Endothelial cell of umbilical vein (primary cell): ENCODE data around the gene PRKX. TPM values are rescaled to one million over a fixed set of nuclear protein-coding genes. Genes with fewer than 3 reads are reported as not detected.

Source experiments
- BruUV-seq: library from RNA; stranded (reverse); fragments of 400-500 nt; replicated peaks from 2 replicates; lab custom pipeline; 2021; lab: Mats Ljungman, UMichigan
- CTCF ChIA-PET: fragments of 300-600, 350-600 bp; sonication (Branson Sonifier 250); formaldehyde crosslinking; loops from one replicate; lab custom pipeline; 2021; ENCODE audit warnings: antibody characterized with exemption, inconsistent platforms; lab: Charles Lee
- POLR2A ChIA-PET: fragments of 300-600, 350-600 bp; sonication (Branson Sonifier 250); formaldehyde crosslinking; loops from one replicate; lab custom pipeline; 2021; ENCODE audit warnings: antibody characterized with exemption, inconsistent platforms; lab: Charles Lee
- DNase-seq: peaks from one replicate; pipeline ENCODE4 v3.0.0-alpha.2; 2011; ENCODE audit warnings: low read depth, low spot score
- FAIRE-seq: peaks from 2 replicates; lab custom pipeline; 2011; peaks lifted over from hg19 to GRCh38; lab: Jason Lieb, UNC
- H2AFZ ChIP-seq: 2 replicates; pipeline ENCODE4 v1.6.0; 2012; ENCODE audit warnings: low read depth, low read length, control low read depth, inconsistent platforms
- H3K27ac ChIP-seq: 2 replicates; pipeline ENCODE4 v1.5.1; 2011; ENCODE audit warnings: low read depth, mild to moderate bottlenecking, control low read depth, low read length, moderate library complexity; ENCODE audit not compliant: insufficient read depth
- H3K27me3 ChIP-seq, 2 experiments: 2 replicates each; pipeline versions ENCODE4 v1.6.0 to v1.6.1; 2011; ENCODE audit warnings: low read length in 2 of 2, mixed read lengths in 1 of 2; ENCODE audit not compliant: control insufficient read depth in 2 of 2, insufficient read depth in 2 of 2
- H3K36me3 ChIP-seq, 2 experiments: 2 replicates in 1 of 2; 3 replicates in 1 of 2; pipeline ENCODE4 v1.5.1; 2011; ENCODE audit warnings: low read length in 2 of 2, mild to moderate bottlenecking in 1 of 2, moderate library complexity in 1 of 2; ENCODE audit not compliant: control insufficient read depth in 2 of 2, insufficient read depth in 2 of 2; ENCODE audit errors: extremely low read depth in 1 of 2
- H3K4me1 ChIP-seq: 3 replicates; pipeline ENCODE4 v1.5.1; 2011; ENCODE audit warnings: mild to moderate bottlenecking, low read length; ENCODE audit not compliant: control insufficient read depth, insufficient read depth; ENCODE audit errors: extremely low read depth
- H3K4me2 ChIP-seq: 2 replicates; pipeline ENCODE4 v1.6.1; 2011; ENCODE audit warnings: low read length, control low read depth, mixed read lengths; ENCODE audit not compliant: insufficient read depth
- H3K4me3 ChIP-seq, 3 experiments: fragments of 200-600 bp in 1 of 3; sonication (generic), shearing (Covaris generic) in 1 of 3; replicated peaks in 1 of 3; 2 replicates each; pipeline ENCODE4 v1.5.1; 2011 to 2016; ENCODE audit warnings: control low read depth in 3 of 3, low read length in 3 of 3, mild to moderate bottlenecking in 2 of 3, inconsistent platforms in 1 of 3, low read depth in 1 of 3, moderate library complexity in 1 of 3; ENCODE audit not compliant: insufficient read depth in 1 of 3
- H3K79me2 ChIP-seq: 2 replicates; pipeline ENCODE4 v1.6.0; 2012; ENCODE audit warnings: low read length, inconsistent platforms; ENCODE audit not compliant: control insufficient read depth, insufficient read depth
- H3K9ac ChIP-seq: replicated peaks from 2 replicates; pipeline ENCODE3; 2011; ENCODE audit warnings: low read length, control low read depth; ENCODE audit not compliant: insufficient read depth; ENCODE audit errors: extremely low read depth
- H3K9me1 ChIP-seq: replicated peaks from 3 replicates; pipeline ENCODE4 v1.6.0; 2011; ENCODE audit warnings: mild to moderate bottlenecking, low read length; ENCODE audit not compliant: control insufficient read depth, insufficient read depth; ENCODE audit errors: extremely low read depth
- H3K9me3 ChIP-seq: replicated peaks from 2 replicates; pipeline ENCODE4 v1.5.1; 2012; ENCODE audit warnings: low read length, inconsistent platforms; ENCODE audit not compliant: control insufficient read depth, insufficient read depth
- H4K20me1 ChIP-seq: replicated peaks from 2 replicates; pipeline ENCODE3; 2011; ENCODE audit warnings: mild to moderate bottlenecking, low read length; ENCODE audit not compliant: control insufficient read depth, insufficient read depth; ENCODE audit errors: extremely low read depth
- CTCF ChIP-seq, 2 donors: IDR thresholded peaks; 1 replicate in 1 of 2; 2 replicates in 1 of 2; pipeline ENCODE4 v1.5.1; 2011; ENCODE audit warnings: low read length in 2 of 2, mild to moderate bottlenecking in 2 of 2, moderate library complexity in 2 of 2, control low read depth in 1 of 2, inconsistent platforms in 1 of 2, low read depth in 1 of 2; ENCODE audit not compliant: insufficient read depth in 1 of 2; ENCODE audit errors: extremely low read depth in 1 of 2
- EZH2 ChIP-seq: IDR thresholded peaks from 2 replicates; pipeline ENCODE4 v1.6.1; 2012; ENCODE audit warnings: borderline replicate concordance, low read depth, mild to moderate bottlenecking, moderate library complexity, low read length, inconsistent platforms; ENCODE audit not compliant: severe bottlenecking
- FOS ChIP-seq: IDR thresholded peaks from 2 replicates; pipeline ENCODE4 v1.6.1; 2011; ENCODE audit warnings: mild to moderate bottlenecking, low read length, moderate library complexity, borderline replicate concordance; ENCODE audit not compliant: insufficient read depth
- GATA2 ChIP-seq: IDR thresholded peaks from 2 replicates; pipeline ENCODE4 v1.7.0; 2011; ENCODE audit warnings: low read depth, mild to moderate bottlenecking, moderate library complexity, mixed read lengths, low read length; ENCODE audit not compliant: insufficient read length, insufficient read depth
- JUN ChIP-seq: IDR thresholded peaks from 2 replicates; pipeline ENCODE4 v1.6.1; 2011; ENCODE audit warnings: borderline replicate concordance, low read depth; ENCODE audit not compliant: insufficient read length, insufficient read depth
- MYC ChIP-seq: IDR thresholded peaks from one replicate; pipeline ENCODE4 v1.6.1; 2011; ENCODE audit warnings: mild to moderate bottlenecking, low read depth, low read length
- POLR2A ChIP-seq: IDR thresholded peaks from 2 replicates; pipeline ENCODE4 v1.6.1; 2012; ENCODE audit warnings: low read depth, mild to moderate bottlenecking, control low read depth, low read length
- POLR2AphosphoS5 ChIP-seq: IDR thresholded peaks from 2 replicates; pipeline ENCODE4 v1.6.1; 2012; ENCODE audit warnings: low read depth, mild to moderate bottlenecking, control low read depth, low read length, moderate library complexity; ENCODE audit not compliant: insufficient read depth
- dilution Hi-C: fragments of 300-500 bp; cut with MboI; formaldehyde crosslinking; loops from one replicate; pipeline ENCODE4 v1.15.0; 2019; ENCODE audit warnings: low sequenced_read_pairs; ENCODE audit not compliant: extremely low pct_ligation_motif_present
- intact Hi-C: fragments of 100-400 bp; cut with micrococcal nuclease; formaldehyde crosslinking; loops from one replicate; pipeline ENCODE4 v1.10.0; 2022
- polyA plus RNA-seq, 4 experiments: library from polyadenylated mRNA; depleted of rRNA in 3 of 4; stranded (reverse) in 3 of 4; unstranded in 1 of 4; fragments of >200 nt; gene quantifications; 2 replicates each; pipeline versions ENCODE4 v1.2.1 to v1.2.3, GENCODE V29; 2011 to 2012; ENCODE audit warnings: missing spikeins in 1 of 4
- total RNA-seq: library from RNA; stranded (reverse); gene quantifications from 2 replicates; pipeline ENCODE4 v1.2.3, GENCODE V29; 2021
- TF ChIP-seq, protein P1 (sequence below): IDR thresholded peaks from 2 replicates; pipeline ENCODE4 v1.6.1; 2011; ENCODE audit not compliant: insufficient read depth, insufficient read length

PRKX gene
- total and polyA plus RNA-seq, 2 donors (not counting 3 experiments of a cell fraction or from before 2014, with no cell fraction given): 11.2 to 27.5 TPM

- FAIRE-seq: no peak
- dilution Hi-C loops: no loop called here
- CTCF ChIA-PET: no interaction called here
These were observed 115.3 kb downstream of the PRKX start for GRCh38 chrX:3598046-3598605.

More at GRCh38 chrX:3598046-3598605, 115.3 kb downstream of the PRKX start:
- no TSS peak for BruUV-seq
- Histone ChIP-seq H3K9ac (no peak overlapping the region), H4K20me1 (no peaks in the 10 kb centered on the region), H3K4me1 (no peaks in the 10 kb centered on the region), H3K27me3 (no peaks in the 10 kb centered on the region), H3K9me3 (no peaks in the 10 kb centered on the region), H3K36me3 (no peaks in the 10 kb centered on the region), H3K4me3 (no peak overlapping the region), H3K79me2 (no peaks in the 10 kb centered on the region), H2AFZ (no peak overlapping the region), H3K27ac (no peak overlapping the region), H3K4me2 (no peak overlapping the region), H3K9me1 (no peaks in the 10 kb centered on the region)
- intact Hi-C loops: no loop called here
- POLR2A ChIA-PET: no interaction called here
- no peak for DNase-seq
- TF ChIP-seq EZH2: no peak
- no peak for TF ChIP-seq POLR2AphosphoS5
- TF ChIP-seq, protein P1, sequence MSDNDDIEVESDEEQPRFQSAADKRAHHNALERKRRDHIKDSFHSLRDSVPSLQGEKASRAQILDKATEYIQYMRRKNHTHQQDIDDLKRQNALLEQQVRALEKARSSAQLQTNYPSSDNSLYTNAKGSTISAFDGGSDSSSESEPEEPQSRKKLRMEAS: no peak
- TF ChIP-seq JUN: no peak
- no peak for TF ChIP-seq CTCF (IDR thresholded peaks at IDR 0.05; ENCODE audit: extremely low read depth in 1 of 2, insufficient read depth in 1 of 2, low read depth in 1 of 2, low read length in 2 of 2)
- TF ChIP-seq FOS: no peak
- TF ChIP-seq MYC: no peak
- no peak for TF ChIP-seq GATA2
- no peak for TF ChIP-seq POLR2A
